Measurements from ENCODE around the gene VKORC1. TPM values are rescaled to one million over a fixed set of nuclear protein-coding genes. Genes with fewer than 3 reads are reported as not detected.

The VKORC1 gene
- total and polyA plus RNA-seq, 2 of the 8 experiments (the other 6 are each of a cell fraction or from before 2014, with no cell fraction given): 84.1 to 483 TPM

DNA sequence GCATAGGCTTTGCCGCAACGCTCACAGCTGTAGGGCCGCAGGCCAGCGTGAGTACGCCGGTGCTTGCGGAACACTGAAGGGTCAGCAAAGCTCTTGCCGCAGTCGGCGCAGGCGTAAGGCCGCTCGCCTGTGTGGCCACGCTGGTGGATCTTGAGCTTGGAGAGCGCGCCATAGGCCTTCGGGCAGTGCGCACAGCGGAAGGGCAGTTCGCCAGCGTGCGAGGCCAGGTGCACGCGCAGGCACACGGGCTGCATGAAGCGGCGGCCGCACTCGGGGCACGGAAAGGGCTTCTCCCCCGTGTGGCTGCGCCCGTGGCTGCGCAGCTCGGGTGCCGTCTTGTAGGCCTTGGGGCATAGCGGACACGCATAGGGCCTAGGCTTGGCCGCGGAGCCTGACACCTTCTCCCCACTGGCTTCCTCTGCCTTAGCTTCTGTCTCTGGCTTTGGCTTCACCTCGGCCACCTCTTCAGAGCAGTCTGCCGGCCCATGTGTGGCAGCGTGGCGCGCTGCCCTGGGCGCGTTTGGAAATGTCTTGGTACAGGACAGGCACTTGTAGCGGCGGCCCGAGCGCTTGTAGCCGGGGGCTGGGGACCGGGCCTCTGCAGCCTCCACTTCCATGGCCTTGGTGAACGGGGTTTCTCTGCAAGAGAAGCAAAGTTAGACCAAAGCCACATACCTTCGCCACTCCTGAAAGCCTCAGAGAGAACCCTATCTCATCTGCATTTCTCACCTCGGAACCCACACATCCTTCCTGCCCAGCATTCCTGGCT, 30.6 kb downstream of the VKORC1 start (continued):
- TF ChIP-seq CHD7 (IDR thresholded peaks at IDR 0.05; ENCODE audit: insufficient replicate concordance, low read length): no peak
- TF ChIP-seq CTBP2 (IDR thresholded peaks at IDR 0.05; ENCODE audit: borderline replicate concordance, insufficient read depth, insufficient read length, low read length): no peak
- TF ChIP-seq SIX5 (IDR thresholded peaks at IDR 0.05; ENCODE audit: low read depth, low read length): no peak
- TF ChIP-seq SP1 (IDR thresholded peaks at IDR 0.05; ENCODE audit: low read depth, low read length): no peak
- TF ChIP-seq, protein P1, sequence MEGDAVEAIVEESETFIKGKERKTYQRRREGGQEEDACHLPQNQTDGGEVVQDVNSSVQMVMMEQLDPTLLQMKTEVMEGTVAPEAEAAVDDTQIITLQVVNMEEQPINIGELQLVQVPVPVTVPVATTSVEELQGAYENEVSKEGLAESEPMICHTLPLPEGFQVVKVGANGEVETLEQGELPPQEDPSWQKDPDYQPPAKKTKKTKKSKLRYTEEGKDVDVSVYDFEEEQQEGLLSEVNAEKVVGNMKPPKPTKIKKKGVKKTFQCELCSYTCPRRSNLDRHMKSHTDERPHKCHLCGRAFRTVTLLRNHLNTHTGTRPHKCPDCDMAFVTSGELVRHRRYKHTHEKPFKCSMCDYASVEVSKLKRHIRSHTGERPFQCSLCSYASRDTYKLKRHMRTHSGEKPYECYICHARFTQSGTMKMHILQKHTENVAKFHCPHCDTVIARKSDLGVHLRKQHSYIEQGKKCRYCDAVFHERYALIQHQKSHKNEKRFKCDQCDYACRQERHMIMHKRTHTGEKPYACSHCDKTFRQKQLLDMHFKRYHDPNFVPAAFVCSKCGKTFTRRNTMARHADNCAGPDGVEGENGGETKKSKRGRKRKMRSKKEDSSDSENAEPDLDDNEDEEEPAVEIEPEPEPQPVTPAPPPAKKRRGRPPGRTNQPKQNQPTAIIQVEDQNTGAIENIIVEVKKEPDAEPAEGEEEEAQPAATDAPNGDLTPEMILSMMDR (IDR thresholded peaks at IDR 0.05; ENCODE audit: control extremely low read depth in 1 of 3, insufficient read depth in 1 of 3, low read depth in 1 of 3, low read length in 3 of 3): no peak
